ENCODE results near the gene FAM131B.

GRCh38 chr7:143399642-143400041 is 37.1 kb upstream of the FAM131B start:
- TF ChIP-seq CTCF (IDR thresholded peaks at IDR 0.05; ENCODE audit: low read length) = no peak
- TF ChIP-seq EZH2 (IDR thresholded peaks at IDR 0.05; ENCODE audit: borderline replicate concordance, low read length) = no peak

All from OCI-LY1 (cell line).